Endodermal cell (in vitro differentiated cells): ENCODE measurements around the gene NCK2. TPM values are rescaled to one million over a fixed set of nuclear protein-coding genes. Genes with fewer than 3 reads are reported as not detected.

Experiments used
- DNase-seq: peaks from one replicate; pipeline ENCODE4 v3.0.0-alpha.2; 2017
- H3K27ac ChIP-seq: 2 replicates; pipeline ENCODE4 v1.5.1; 2013; ENCODE audit warnings: mild to moderate bottlenecking, low read depth, low read length, moderate library complexity
- H3K27me3 ChIP-seq: 2 replicates; pipeline ENCODE4 v1.6.1; 2013; ENCODE audit warnings: mild to moderate bottlenecking, low read length, moderate library complexity; ENCODE audit not compliant: insufficient read depth, control insufficient read depth, poor library complexity, severe bottlenecking
- H3K36me3 ChIP-seq: 2 replicates; pipeline ENCODE4 v1.7.0; 2013; ENCODE audit warnings: mild to moderate bottlenecking, low read length, moderate library complexity; ENCODE audit not compliant: control insufficient read depth, insufficient read depth
- H3K4me1 ChIP-seq: one replicate; pipeline ENCODE4 v1.7.0; 2013; ENCODE audit warnings: low read length; ENCODE audit not compliant: control insufficient read depth, insufficient read depth
- H3K4me3 ChIP-seq: 2 replicates; pipeline ENCODE4 v1.5.1; 2013; ENCODE audit warnings: mild to moderate bottlenecking, low read length, moderate library complexity
- H3K9ac ChIP-seq: 2 replicates; pipeline ENCODE4 v1.6.1; 2013; ENCODE audit warnings: mild to moderate bottlenecking, low read length, moderate library complexity; ENCODE audit not compliant: poor library complexity, severe bottlenecking; ENCODE audit errors: extremely low read depth
- H3K9me3 ChIP-seq: 2 replicates; pipeline ENCODE4 v1.6.1; 2013; ENCODE audit warnings: mild to moderate bottlenecking, low read length, moderate library complexity; ENCODE audit not compliant: control insufficient read depth
- H3K27ac Mint-ChIP-seq: 2 replicates; pipeline ENCODE4 v1.8.0; 2020; ENCODE audit warnings: mixed read lengths
- H3K27me3 Mint-ChIP-seq: 2 replicates; pipeline ENCODE4 v1.8.0; 2021; ENCODE audit warnings: mild to moderate bottlenecking, mixed read lengths; ENCODE audit not compliant: insufficient read depth
- H3K36me3 Mint-ChIP-seq: 2 replicates; pipeline ENCODE4 v1.8.0; 2020; ENCODE audit warnings: low read depth, mixed read lengths
- H3K4me1 Mint-ChIP-seq: 2 replicates; pipeline ENCODE4 v1.8.0; 2020; ENCODE audit warnings: mixed read lengths
- H3K4me3 Mint-ChIP-seq: 2 replicates; pipeline ENCODE4 v1.8.0; 2020; ENCODE audit warnings: mild to moderate bottlenecking, moderate library complexity, mixed read lengths
- H3K9me3 Mint-ChIP-seq: 2 replicates; pipeline ENCODE4 v1.8.0; 2020; ENCODE audit warnings: mild to moderate bottlenecking, mixed read lengths
- WGBS, 2 experiments: methylation state at CpG; one replicate each; pipeline versions ENCODE4 v1.1.5 to v1.1.7; 2013; ENCODE audit warnings: missing lambda C conversion rate in 2 of 2, mixed read lengths in 1 of 2; ENCODE audit not compliant: insufficient coverage in 1 of 2, insufficient read length in 1 of 2; 5-methylcytosine and 5-hydroxymethylcytosine counted together
- total RNA-seq, 2 donors: library from RNA; stranded (reverse); fragmentation: NEBNext Ultra II Directional in 1 of 2; extraction: Animal tissue kit (Norgen Biotek cat#: 25700) in 1 of 2; gene quantifications; 2 replicates in 1 of 2; 3 replicates in 1 of 2; pipeline ENCODE4 v1.2.1, GENCODE V29; 2021
- TF ChIP-seq, protein P1 (sequence below): fragments of 200-600 bp; sonication (generic); conservative IDR thresholded peaks from 2 replicates; pipeline ENCODE4 v1.5.0; 2021; ENCODE audit warnings: antibody characterized with exemption, mild to moderate bottlenecking

NCK2 gene
- total RNA-seq, 2 donors from 2014 or later, result 58.9 to 63.8 TPM

- Mint-ChIP-seq H3K4me1 (peaks cover 44% of the 10 kb centered on the region), H3K36me3 (peaks cover 22% of the 10 kb centered on the region), H3K27ac (no peak overlapping the region), H3K27me3 (no peaks in the 10 kb centered on the region), H3K4me3 (no peak overlapping the region), H3K9me3 (no peaks in the 10 kb centered on the region)
- no peak overlapping the region for H3K4me3 ChIP-seq
- no peaks in the 10 kb centered on the region for H3K27me3 ChIP-seq
- no peak overlapping the region for H3K27ac ChIP-seq
- peaks cover 13% of the 10 kb centered on the region for H3K36me3 ChIP-seq
- TF ChIP-seq, protein P1, sequence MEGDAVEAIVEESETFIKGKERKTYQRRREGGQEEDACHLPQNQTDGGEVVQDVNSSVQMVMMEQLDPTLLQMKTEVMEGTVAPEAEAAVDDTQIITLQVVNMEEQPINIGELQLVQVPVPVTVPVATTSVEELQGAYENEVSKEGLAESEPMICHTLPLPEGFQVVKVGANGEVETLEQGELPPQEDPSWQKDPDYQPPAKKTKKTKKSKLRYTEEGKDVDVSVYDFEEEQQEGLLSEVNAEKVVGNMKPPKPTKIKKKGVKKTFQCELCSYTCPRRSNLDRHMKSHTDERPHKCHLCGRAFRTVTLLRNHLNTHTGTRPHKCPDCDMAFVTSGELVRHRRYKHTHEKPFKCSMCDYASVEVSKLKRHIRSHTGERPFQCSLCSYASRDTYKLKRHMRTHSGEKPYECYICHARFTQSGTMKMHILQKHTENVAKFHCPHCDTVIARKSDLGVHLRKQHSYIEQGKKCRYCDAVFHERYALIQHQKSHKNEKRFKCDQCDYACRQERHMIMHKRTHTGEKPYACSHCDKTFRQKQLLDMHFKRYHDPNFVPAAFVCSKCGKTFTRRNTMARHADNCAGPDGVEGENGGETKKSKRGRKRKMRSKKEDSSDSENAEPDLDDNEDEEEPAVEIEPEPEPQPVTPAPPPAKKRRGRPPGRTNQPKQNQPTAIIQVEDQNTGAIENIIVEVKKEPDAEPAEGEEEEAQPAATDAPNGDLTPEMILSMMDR, result no peak
- DNase-seq, result no peak
- H3K4me1 ChIP-seq, result peaks cover 4% of the 10 kb centered on the region
- H3K9ac ChIP-seq, result no peak overlapping the region
- 94 to 97% methylated on average over 3 to 5 of the region's 5 CpGs for WGBS, 2 experiments
- no peaks in the 10 kb centered on the region for H3K9me3 ChIP-seq
These were observed 8.1 kb downstream of the NCK2 start for GRCh38 chr2:105752691-105753358.

GRCh38 chr2:105753380-105753779, 8.7 kb downstream of the NCK2 start:
- whole genome bisulfite sequencing, 2 experiments, result 50 to 76% methylated on average over 1 to 2 of the region's 2 CpGs
- peak; percentile 37 for DNase-seq
- no peak overlapping the region for H3K9ac ChIP-seq
- Mint-ChIP-seq H3K4me3 (no peak overlapping the region), H3K27ac (no peak overlapping the region), H3K9me3 (no peaks in the 10 kb centered on the region), H3K27me3 (no peaks in the 10 kb centered on the region), H3K36me3 (peaks cover 22% of the 10 kb centered on the region), H3K4me1 (peaks cover 40% of the 10 kb centered on the region)
- peaks cover 4% of the 10 kb centered on the region for H3K4me1 ChIP-seq
- TF ChIP-seq, protein P1, result no peak
- no peaks in the 10 kb centered on the region for H3K9me3 ChIP-seq
- no peak overlapping the region for H3K4me3 ChIP-seq
- peaks cover 11% of the 10 kb centered on the region for H3K36me3 ChIP-seq
- H3K27ac ChIP-seq, result no peak overlapping the region
- no peaks in the 10 kb centered on the region for H3K27me3 ChIP-seq

DNA sequence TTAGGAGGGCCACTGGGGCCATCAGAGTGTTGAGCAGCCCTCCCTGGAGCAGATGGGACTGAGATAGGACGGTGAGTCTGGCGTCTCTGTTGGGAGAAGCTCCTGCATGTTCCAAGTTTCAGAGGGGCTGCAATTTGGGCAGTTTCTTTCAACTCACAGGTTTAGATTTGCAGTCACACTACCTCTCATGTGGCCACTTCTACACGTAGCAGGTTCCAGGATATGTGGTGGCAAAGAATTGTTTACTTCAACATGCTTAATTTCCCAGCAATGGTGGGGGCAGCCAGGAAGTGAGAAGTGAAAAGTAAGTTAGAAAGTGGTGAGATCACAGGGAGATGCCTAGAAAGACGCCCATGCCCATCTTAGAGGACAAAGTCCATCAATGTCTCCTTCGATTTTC, 9.3 kb downstream of the NCK2 start:
- peak; percentile 38 for DNase-seq
- Histone ChIP-seq H3K27ac (no peak overlapping the region), H3K9ac (no peak overlapping the region), H3K36me3 (peaks cover 11% of the 10 kb centered on the region), H3K9me3 (no peaks in the 10 kb centered on the region), H3K4me1 (peaks cover 4% of the 10 kb centered on the region), H3K4me3 (no peak overlapping the region), H3K27me3 (no peaks in the 10 kb centered on the region)
- Mint-ChIP-seq H3K27ac (peak overlapping the region; percentile 15), H3K4me3 (no peak overlapping the region), H3K9me3 (no peaks in the 10 kb centered on the region), H3K36me3 (peaks cover 22% of the 10 kb centered on the region), H3K27me3 (no peaks in the 10 kb centered on the region), H3K4me1 (peaks cover 36% of the 10 kb centered on the region)
- WGBS, 2 experiments, result 86 to 91% methylated on average over 4 to 5 of the region's 5 CpGs
- TF ChIP-seq, protein P1, result no peak
